ENCODE results near the gene OTULIN.

Gene OTULIN

DNA sequence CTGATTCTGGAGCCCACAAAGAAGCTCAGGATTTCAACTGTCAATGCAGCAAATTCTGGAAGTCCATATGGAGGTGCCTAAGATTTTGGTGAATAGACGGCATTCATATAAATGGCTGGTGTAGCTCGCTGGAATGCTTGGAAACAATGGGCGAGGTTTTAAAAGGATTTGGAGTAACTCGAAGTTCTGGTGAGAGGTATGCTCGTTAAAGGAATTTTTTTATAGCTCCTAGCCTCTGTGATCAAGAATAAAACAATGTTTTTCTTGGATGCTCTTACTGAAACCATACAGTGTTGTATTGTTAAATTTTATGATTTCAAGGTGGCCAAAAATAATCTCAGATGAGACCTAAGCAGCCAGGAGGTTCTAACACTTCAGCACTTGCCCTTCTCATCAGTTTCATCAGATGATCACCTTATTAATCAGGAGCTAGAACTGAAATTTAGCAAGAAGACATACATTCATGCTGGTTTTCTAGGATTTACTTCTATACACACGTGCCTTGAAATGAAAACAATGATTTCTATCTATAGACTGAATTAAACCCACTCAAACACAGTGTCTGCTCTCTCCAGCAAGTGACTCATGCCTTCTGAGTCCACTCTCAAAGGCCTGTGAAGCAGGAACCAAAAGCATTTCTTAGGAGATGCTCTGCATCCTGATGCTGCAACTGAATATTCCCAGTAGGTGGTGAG, 79.2 kb downstream of the OTULIN start:
- DNase-seq (ENCODE audit: low spot score), result peak; percentile 44

DNA sequence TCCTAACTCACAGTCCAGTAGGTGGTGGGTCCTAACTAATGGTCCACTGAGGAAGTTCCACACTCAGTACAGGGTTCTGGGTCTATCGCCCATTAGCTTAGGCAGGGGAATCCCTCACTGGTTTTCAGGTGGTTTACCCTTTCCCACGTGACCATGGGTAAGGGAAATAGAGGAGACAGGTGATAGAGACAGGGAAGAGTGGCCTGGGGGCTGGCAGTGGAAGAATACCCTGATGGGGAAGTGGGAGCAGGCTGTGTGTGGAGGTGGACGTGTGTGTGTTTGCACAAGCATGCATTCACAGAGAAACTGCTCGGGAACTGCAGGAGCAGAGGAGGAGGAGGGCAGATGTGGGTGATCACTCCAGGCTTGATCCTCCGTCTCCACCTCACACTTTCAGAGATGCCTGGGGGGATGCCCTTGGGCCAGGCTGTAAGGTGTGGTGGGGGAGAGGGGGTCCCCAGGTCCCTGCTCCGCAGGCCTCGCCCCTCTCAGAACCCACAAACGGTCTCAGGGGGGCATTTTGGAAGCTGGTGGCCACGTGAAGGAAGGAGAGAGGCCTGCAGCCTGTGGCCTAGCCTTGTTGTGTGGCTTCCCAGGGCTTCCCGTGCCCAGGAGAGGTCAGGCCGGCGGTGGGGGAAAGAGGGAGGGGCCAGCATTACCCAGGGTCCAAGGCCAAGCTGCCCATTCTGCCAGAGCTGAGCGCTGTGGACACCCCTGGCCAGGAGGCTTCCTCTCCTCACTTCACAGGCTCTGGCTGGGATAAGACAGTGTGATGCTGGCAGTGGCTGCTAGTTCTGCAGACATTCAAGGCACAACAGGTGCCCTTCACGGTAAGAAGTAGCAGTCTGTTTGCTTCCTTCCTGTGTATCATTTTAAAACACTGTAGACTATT, 80.0 kb downstream of the OTULIN start:
- no peak for DNase-seq (ENCODE audit: low spot score)

DNA sequence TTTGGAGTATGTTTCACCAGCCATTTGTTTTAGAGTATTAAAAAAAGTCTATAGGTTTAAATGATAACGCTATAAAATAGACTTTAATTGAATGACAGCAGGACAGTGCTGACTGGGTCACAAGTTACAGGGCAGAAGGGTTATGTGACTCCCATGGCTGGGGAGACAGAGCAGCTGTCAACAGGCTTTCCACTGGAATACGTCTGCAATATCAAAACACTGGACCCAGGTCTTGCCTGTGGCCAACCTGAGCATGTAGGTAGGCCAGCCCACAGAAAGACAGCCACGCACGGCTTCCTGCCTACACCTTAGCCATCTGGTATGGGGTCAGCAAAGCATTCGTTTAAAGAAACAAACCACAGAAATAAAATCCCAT, 80.7 kb downstream of the OTULIN start:
- no peak for DNase-seq (ENCODE audit: low spot score)

DNA sequence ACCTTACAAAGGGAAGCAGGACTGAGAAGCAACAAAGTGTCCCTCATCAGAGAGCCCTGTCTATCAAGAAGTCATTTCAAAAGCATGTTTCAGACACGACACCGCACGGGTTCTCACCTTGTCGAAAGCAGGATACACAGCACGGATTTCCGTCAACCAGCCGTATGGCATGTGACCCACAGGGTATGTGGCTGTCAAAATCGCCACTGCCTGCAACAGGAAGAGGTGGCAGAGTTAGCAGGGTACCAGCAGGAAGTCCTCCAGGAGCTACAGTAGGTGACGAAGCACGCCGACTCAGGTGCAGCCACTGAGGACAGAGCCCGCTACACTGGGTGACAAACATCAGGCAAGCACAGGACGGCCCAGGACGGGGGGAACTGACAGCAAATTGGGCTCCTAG, 81.2 kb downstream of the OTULIN start:
- DNase-seq (ENCODE audit: low spot score), result no peak

DNA sequence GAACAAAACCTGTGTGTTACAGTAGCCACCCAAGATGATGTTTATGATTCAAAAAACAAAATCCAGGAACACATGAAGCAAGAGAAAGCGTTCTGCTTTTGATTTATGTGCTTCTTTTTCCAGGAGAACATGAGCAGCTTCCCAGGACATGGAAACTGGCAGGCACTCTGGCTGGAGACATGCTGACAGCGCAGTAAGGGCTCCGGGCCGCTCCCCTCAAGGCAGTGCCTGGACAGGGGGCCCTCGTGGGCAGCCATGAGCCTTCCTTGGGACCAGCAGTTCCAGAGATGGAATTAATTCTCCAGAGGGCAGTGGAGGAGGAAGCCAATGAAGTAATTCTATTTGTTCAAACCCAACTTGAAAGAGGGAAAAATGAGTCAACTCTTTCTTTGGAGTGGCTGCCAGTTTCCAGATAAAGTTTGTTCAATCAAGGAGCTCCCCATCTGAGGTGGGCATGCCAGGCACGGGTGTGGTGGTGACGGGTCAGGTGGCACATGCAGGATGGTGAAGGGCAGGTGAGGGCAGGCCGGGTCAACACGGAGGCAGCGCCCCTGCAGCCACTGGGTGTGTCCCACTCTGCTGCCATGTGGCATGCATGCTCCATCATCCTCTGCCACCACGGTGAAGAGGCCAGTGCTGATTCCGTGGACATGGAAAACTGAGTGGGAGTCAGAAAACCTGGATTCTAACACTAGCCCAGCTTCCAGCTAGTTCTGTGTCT, 83.8 kb downstream of the OTULIN start:
- no peak for DNase-seq (ENCODE audit: low spot score)
